Loucy (cell line): ENCODE measurements around the gene PRRC2C.
"Not testable (repeated sequence)": the region's sequence is repeated elsewhere in the genome, so short reads cannot be mapped to it uniquely, and the experiment has no call there.

ENCODE experiments used
- H2AFZ ChIP-seq: fragments of 200-600 bp; sonication (generic); 2 replicates; pipeline ENCODE4 v1.6.0; 2016; ENCODE audit warnings: antibody characterized with exemption, mild to moderate bottlenecking, low read length, moderate library complexity
- H3F3A ChIP-seq: fragments of 200-600 bp; 2 replicates; pipeline ENCODE4 v1.6.0; 2016; ENCODE audit warnings: antibody characterized with exemption, low read depth, mild to moderate bottlenecking
- H3K27me3 ChIP-seq: fragments of 200-600 bp; sonication (generic); 2 replicates; pipeline ENCODE4 v1.6.1; 2014; ENCODE audit warnings: low read length, mild to moderate bottlenecking; ENCODE audit not compliant: insufficient read depth, poor library complexity, severe bottlenecking
- H3K36me3 ChIP-seq: fragments of 200-600 bp; sonication (generic); 2 replicates; pipeline ENCODE4 v1.6.1; 2016; ENCODE audit warnings: low read length; ENCODE audit not compliant: insufficient read depth
- H3K4me1 ChIP-seq: fragments of 200-600 bp; sonication (generic); 2 replicates; pipeline ENCODE4 v1.5.1; 2014; ENCODE audit warnings: low read length, mild to moderate bottlenecking; ENCODE audit not compliant: insufficient read depth, poor library complexity, severe bottlenecking
- H3K4me2 ChIP-seq: fragments of 200-600 bp; sonication (generic); 2 replicates; pipeline ENCODE4 v1.6.0; 2014; ENCODE audit warnings: antibody characterized with exemption, low read length, low read depth, mild to moderate bottlenecking; ENCODE audit not compliant: poor library complexity, severe bottlenecking
- H3K4me3 ChIP-seq: fragments of 200-600 bp; sonication (generic); 2 replicates; pipeline ENCODE4 v1.5.1; 2014; ENCODE audit warnings: low read length, mild to moderate bottlenecking, mixed read lengths; ENCODE audit not compliant: poor library complexity, severe bottlenecking
- H3K79me2 ChIP-seq: fragments of 200-600 bp; sonication (generic); 2 replicates; pipeline ENCODE4 v1.6.1; 2014; ENCODE audit warnings: low read length; ENCODE audit not compliant: insufficient read depth
- H3K9ac ChIP-seq: fragments of 200-600 bp; sonication (generic); 2 replicates; pipeline ENCODE4 v1.6.0; 2014; ENCODE audit warnings: mild to moderate bottlenecking, low read depth, low read length, moderate library complexity; ENCODE audit not compliant: poor library complexity, severe bottlenecking
- H3K9me2 ChIP-seq: fragments of 200-600 bp; sonication (generic); replicated peaks from 2 replicates; pipeline ENCODE4 v1.6.1; 2016; ENCODE audit warnings: low read depth, low read length, mixed read lengths
- H3K9me3 ChIP-seq: fragments of 200-600 bp; sonication (generic); 2 replicates; pipeline ENCODE4 v1.6.1; 2014; ENCODE audit warnings: mild to moderate bottlenecking, antibody characterized with exemption, low read length, low read depth; ENCODE audit not compliant: insufficient read depth
- H4K20me1 ChIP-seq: fragments of 200-600 bp; sonication (generic); 2 replicates; pipeline ENCODE4 v1.6.0; 2014; ENCODE audit warnings: antibody characterized with exemption, low read length, mild to moderate bottlenecking; ENCODE audit not compliant: insufficient read depth, poor library complexity, severe bottlenecking
- EZH2phosphoT487 ChIP-seq: fragments of 200-600 bp; IDR thresholded peaks from 2 replicates; pipeline ENCODE4 v1.6.1; 2018; ENCODE audit warnings: antibody characterized with exemption, mild to moderate bottlenecking, moderate library complexity, borderline replicate concordance
- TF ChIP-seq, protein P1 (sequence below): fragments of 200-600 bp; sonication (generic); conservative IDR thresholded peaks from 2 replicates; pipeline ENCODE4 v1.5.1; 2014; ENCODE audit warnings: mild to moderate bottlenecking, antibody characterized with exemption, low read length

PRRC2C gene

DNA sequence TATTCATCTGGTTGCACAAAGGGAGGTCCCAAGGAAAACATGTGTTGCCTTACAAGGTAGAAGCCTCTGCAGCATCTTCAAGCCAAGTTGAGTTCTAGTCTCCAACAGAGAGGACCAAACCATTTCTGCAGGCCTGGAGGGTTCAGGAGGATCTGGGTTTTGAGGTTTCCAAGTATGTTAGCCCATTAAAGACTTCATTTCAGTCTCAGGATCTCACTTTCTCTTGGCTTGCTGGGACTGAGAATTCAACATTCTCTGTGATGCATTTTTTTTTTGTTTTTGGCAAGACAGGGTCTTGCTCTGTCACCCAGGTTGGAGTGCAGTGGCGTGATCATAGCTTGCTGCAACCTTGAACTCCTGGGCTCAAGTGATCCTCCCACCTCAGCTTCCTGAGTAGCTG, 128.0 kb downstream of the PRRC2C start:
- Histone ChIP-seq H3F3A (no peaks in the 10 kb centered on the region), H3K9ac (no peak overlapping the region), H3K9me3 (no peaks in the 10 kb centered on the region), H3K4me2 (no peak overlapping the region), H3K36me3 (no peaks in the 10 kb centered on the region), H3K79me2 (no peaks in the 10 kb centered on the region), H4K20me1 (no peaks in the 10 kb centered on the region), H3K4me1 (no peaks in the 10 kb centered on the region), H3K9me2 (no peaks in the 10 kb centered on the region), H3K4me3 (no peak overlapping the region), H2AFZ (no peak overlapping the region), H3K27me3 (no peaks in the 10 kb centered on the region)
- TF ChIP-seq, protein P1, sequence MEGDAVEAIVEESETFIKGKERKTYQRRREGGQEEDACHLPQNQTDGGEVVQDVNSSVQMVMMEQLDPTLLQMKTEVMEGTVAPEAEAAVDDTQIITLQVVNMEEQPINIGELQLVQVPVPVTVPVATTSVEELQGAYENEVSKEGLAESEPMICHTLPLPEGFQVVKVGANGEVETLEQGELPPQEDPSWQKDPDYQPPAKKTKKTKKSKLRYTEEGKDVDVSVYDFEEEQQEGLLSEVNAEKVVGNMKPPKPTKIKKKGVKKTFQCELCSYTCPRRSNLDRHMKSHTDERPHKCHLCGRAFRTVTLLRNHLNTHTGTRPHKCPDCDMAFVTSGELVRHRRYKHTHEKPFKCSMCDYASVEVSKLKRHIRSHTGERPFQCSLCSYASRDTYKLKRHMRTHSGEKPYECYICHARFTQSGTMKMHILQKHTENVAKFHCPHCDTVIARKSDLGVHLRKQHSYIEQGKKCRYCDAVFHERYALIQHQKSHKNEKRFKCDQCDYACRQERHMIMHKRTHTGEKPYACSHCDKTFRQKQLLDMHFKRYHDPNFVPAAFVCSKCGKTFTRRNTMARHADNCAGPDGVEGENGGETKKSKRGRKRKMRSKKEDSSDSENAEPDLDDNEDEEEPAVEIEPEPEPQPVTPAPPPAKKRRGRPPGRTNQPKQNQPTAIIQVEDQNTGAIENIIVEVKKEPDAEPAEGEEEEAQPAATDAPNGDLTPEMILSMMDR, result no peak
- no peak for TF ChIP-seq EZH2phosphoT487

DNA sequence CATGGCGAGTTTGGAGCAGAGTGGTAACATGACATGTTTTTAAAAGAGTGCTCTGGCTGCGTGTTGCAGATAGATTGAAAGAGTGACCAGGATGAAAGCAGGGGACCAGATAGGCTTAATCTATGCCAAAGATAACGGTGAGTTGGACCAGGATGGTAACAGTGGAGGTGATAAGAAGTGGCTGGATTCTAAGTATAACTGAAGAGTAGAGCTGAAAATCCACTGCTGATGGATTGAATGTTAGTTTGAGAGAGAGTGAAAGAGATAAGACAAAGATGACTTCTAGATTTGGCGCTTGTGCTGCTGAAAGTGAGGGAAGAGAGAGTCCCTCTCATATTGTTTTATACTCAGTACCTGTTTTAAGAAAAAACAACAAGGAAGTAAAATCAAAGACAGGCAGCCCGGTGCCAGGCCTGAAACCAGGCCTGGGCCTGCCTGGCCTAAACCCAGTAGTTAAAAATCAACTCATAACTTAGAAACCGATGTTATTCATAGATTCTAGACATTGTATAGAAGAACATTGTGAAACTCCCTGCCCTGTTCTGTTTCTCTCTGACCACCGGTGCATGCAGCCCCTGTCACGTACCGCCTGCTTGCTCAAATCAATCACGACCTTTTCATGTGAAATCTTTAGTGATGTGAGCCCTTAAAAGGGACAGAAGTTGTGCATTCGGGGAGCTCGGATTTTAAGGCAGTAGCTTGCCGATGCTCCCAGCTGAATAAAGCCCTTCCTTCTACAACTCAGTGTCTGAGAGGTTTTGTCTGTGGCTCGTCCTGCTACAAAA, 130.0 kb downstream of the PRRC2C start:
- not testable (repeated sequence) for H3K9me3 ChIP-seq, H3K9me2 ChIP-seq, H2AFZ ChIP-seq, H3K9ac ChIP-seq, H3K4me2 ChIP-seq, H3K79me2 ChIP-seq, H3K27me3 ChIP-seq, H3K4me1 ChIP-seq, H4K20me1 ChIP-seq, H3K36me3 ChIP-seq, H3K4me3 ChIP-seq, H3F3A ChIP-seq

DNA sequence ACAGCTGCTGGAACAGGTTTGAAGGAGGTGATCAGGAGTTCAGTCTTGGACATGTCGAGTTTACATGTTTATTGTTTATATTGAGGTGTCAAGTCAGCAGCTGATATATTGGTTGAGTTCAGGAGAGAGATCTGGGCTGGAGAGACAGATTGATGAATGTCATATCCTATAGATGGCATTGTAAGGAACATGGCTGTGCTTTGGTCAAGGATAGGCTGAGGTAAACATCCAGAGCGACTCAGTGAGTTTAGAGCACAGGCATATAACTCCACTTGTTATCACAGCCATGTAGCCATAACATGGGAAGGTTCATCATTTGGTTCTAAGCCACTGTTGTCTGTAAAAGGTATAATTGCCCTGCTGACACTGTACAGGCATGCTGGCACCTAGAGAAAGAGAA, 131.3 kb downstream of the PRRC2C start:
- no peaks in the 10 kb centered on the region for H3K4me1 ChIP-seq
- TF ChIP-seq EZH2phosphoT487, result no peak
- TF ChIP-seq, protein P1, result no peak
- H3K9me2 ChIP-seq, result no peaks in the 10 kb centered on the region
- H3K9me3 ChIP-seq, result no peaks in the 10 kb centered on the region
- no peaks in the 10 kb centered on the region for H4K20me1 ChIP-seq
- no peak overlapping the region for H3K9ac ChIP-seq
- no peak overlapping the region for H3K4me3 ChIP-seq
- H3K79me2 ChIP-seq, result no peaks in the 10 kb centered on the region
- no peak overlapping the region for H2AFZ ChIP-seq
- H3K36me3 ChIP-seq, result no peaks in the 10 kb centered on the region
- no peaks in the 10 kb centered on the region for H3K27me3 ChIP-seq
- H3F3A ChIP-seq, result no peaks in the 10 kb centered on the region
- H3K4me2 ChIP-seq, result no peak overlapping the region

DNA sequence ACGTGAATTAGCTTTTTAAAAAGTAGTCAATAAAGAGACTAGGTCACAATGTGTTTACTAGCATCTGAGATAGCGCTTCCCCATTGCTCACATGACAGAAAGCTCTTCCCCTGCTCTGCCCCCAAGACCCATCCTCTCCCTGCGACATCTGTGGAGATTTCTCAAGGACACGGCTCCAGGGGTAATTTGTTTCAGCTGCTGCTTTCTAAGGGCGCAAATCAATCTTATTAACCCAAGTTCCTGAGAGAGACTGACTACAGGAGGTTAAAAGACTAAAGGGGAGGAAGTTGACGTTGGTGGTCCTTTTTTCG, 136.8 kb downstream of the PRRC2C start, which contains the start of gene MYOCOS:
TSS of gene MYOCOS (plus strand) at position 92 of the 311 bp plus-strand sequence. CDS start 1,641 bp downstream, outside the sequence.
- Histone ChIP-seq H3K36me3 (no peaks in the 10 kb centered on the region), H2AFZ (no peak within 1 kb of the TSS), H3K27me3 (no peaks in the 10 kb centered on the region), H3K4me1 (no peaks in the 10 kb centered on the region), H3K9me2 (no peaks in the 10 kb centered on the region), H4K20me1 (no peaks in the 10 kb centered on the region), H3F3A (no peaks in the 10 kb centered on the region), H3K9me3 (no peaks in the 10 kb centered on the region), H3K79me2 (no peaks in the 10 kb centered on the region), H3K4me3 (no peak within 1 kb of the TSS), H3K9ac (no peak within 1 kb of the TSS), H3K4me2 (no peak within 1 kb of the TSS)
- TF ChIP-seq EZH2phosphoT487, result no peak
- TF ChIP-seq, protein P1, result no peak
